Stimulated activated CD8-positive, alpha-beta memory T cell treated with anti-CD3 and anti-CD28 coated beads, Interleukin-4, amount 100 ng/mL, for 48 hours (primary cell): Measurements from ENCODE around the gene OBSCN.

ENCODE experiments used
- DNase-seq: peaks from one replicate; pipeline ENCODE4 v3.0.0-alpha.2; 2020

OBSCN gene

GRCh38 chr1:228207851-228208821 lies at the start of gene OBSCN:
TSS of gene OBSCN (plus strand) at chr1:228208044. CDS start at chr1:228211784, 3,740 bp downstream.
- DNase-seq, result no peak

GRCh38 chr1:228158151-228159007 lies 49.5 kb upstream of the OBSCN start:
- DNase-seq, result no peak

GRCh38 chr1:228159008-228159665 lies 48.7 kb upstream of the OBSCN start:
- no peak for DNase-seq

- DNase-seq, result no peak
These were observed 47.6 kb upstream of the OBSCN start for GRCh38 chr1:228160201-228160761.

GRCh38 chr1:228161362-228161761 lies 46.5 kb upstream of the OBSCN start:
- no peak for DNase-seq

GRCh38 chr1:228161866-228162265 lies 46.0 kb upstream of the OBSCN start:
- no peak for DNase-seq

- DNase-seq, result no peak
These were observed 45.4 kb upstream of the OBSCN start for GRCh38 chr1:228162286-228163006.

GRCh38 chr1:228163007-228163753 lies 44.7 kb upstream of the OBSCN start:
- DNase-seq, result no peak

- DNase-seq, result no peak
These were observed 43.9 kb upstream of the OBSCN start for GRCh38 chr1:228163776-228164519.

- no peak for DNase-seq
These were observed 43.1 kb upstream of the OBSCN start for GRCh38 chr1:228164561-228165371.

GRCh38 chr1:228165372-228166169 lies 42.3 kb upstream of the OBSCN start, which contains the start of gene IBA57:
TSS of gene IBA57 (plus strand) at chr1:228165804. CDS start at chr1:228165817, 13 bp downstream.
- peak; percentile 99 for DNase-seq

- DNase-seq, result peak; percentile 71
These were observed 41.5 kb upstream of the OBSCN start for GRCh38 chr1:228166170-228166936.

GRCh38 chr1:228168563-228169270 lies 39.1 kb upstream of the OBSCN start:
- DNase-seq, result no peak

GRCh38 chr1:228169345-228169744 lies 38.5 kb upstream of the OBSCN start:
- no peak for DNase-seq

GRCh38 chr1:228170666-228171065 lies 37.2 kb upstream of the OBSCN start:
- no peak for DNase-seq

- DNase-seq, result no peak
These were observed 36.5 kb upstream of the OBSCN start for GRCh38 chr1:228171221-228171891.
